Measurements from ENCODE around the gene ADORA2A. TPM values are rescaled to one million over a fixed set of nuclear protein-coding genes. Genes with fewer than 3 reads are reported as not detected.
A peak's percentile ranks its signal among the peaks of the same experiment; 100 is the strongest.

Gene ADORA2A
- total and polyA plus RNA-seq, 8 donors, result 0.58 to 7.1 (median 1.6) TPM; not detected in 1

- no peak for TF ChIP-seq EP300 (IDR thresholded peaks at IDR 0.05)
- H3K27ac ChIP-seq, result peak overlapping the region in 3 of 5 donors; percentile 63 to 86 (median 72)
- 70 to 86% (median 73%) methylated on average over 6 to 9 of the region's 9 CpGs for WGBS, 5 donors
- H3K36me3 ChIP-seq, result no peaks in the 10 kb centered on the region
- no peaks in the 10 kb centered on the region for H3K9me3 ChIP-seq
- no peak overlapping the region for H3K4me3 ChIP-seq
- no peak for DNase-seq
- no peaks in the 10 kb centered on the region for H3K27me3 ChIP-seq
- H3K4me1 ChIP-seq, result peaks cover 23 to 88% (median 62%) of the 10 kb centered on the region in 4 donors
- intact Hi-C loops (cut with DNase I; ENCODE audit: low total_unique reads), result no loop called here
Observed at GRCh38 chr22:24431309-24432034, 4.1 kb downstream of the ADORA2A start.

- Histone ChIP-seq H3K4me1 (peaks cover 23 to 81% (median 62%) of the 10 kb centered on the region in 4 donors), H3K36me3 (no peaks in the 10 kb centered on the region), H3K9me3 (no peaks in the 10 kb centered on the region), H3K4me3 (no peak overlapping the region), H3K27ac (peak overlapping the region in 3 of 5 donors; percentile 63 to 86 (median 72)), H3K27me3 (no peaks in the 10 kb centered on the region)
- DNase-seq, result peak; percentile 78 to 84
- 41 to 52% (median 46%) methylated on average over 15 to 17 of the region's 17 CpGs for WGBS, 5 donors
- intact Hi-C loops (cut with DNase I; ENCODE audit: low total_unique reads), result no loop called here
- TF ChIP-seq CTCF (IDR thresholded peaks at IDR 0.05) (no peak), EP300 (IDR thresholded peaks at IDR 0.05) (no peak), POLR2AphosphoS5 (IDR thresholded peaks at IDR 0.05) (no peak), POLR2A (IDR thresholded peaks at IDR 0.05) (no peak)
Observed at GRCh38 chr22:24432059-24432853, 4.9 kb downstream of the ADORA2A start.

- H3K9me3 ChIP-seq, result no peaks in the 10 kb centered on the region
- DNase-seq, result no peak
- no peaks in the 10 kb centered on the region for H3K36me3 ChIP-seq
- TF ChIP-seq POLR2A (IDR thresholded peaks at IDR 0.05) (no peak), CTCF (IDR thresholded peaks at IDR 0.05) (no peak), POLR2AphosphoS5 (IDR thresholded peaks at IDR 0.05) (no peak), EP300 (IDR thresholded peaks at IDR 0.05) (no peak)
- no peak overlapping the region for H3K4me3 ChIP-seq
- H3K4me1 ChIP-seq, result peaks cover 23 to 75% (median 62%) of the 10 kb centered on the region in 4 donors
- no peaks in the 10 kb centered on the region for H3K27me3 ChIP-seq
- intact Hi-C loops (cut with DNase I; ENCODE audit: low total_unique reads), result no loop called here
- H3K27ac ChIP-seq, result peak overlapping the region in 3 of 5 donors; percentile 61 to 86 (median 68)
- 90 to 94% (median 93%) methylated on average over 28 to 34 of the region's 34 CpGs for WGBS, 5 donors
Observed at GRCh38 chr22:24433001-24433827, 5.8 kb downstream of the ADORA2A start.

- no peak for TF ChIP-seq CTCF (IDR thresholded peaks at IDR 0.05)
- no peak for TF ChIP-seq POLR2AphosphoS5 (IDR thresholded peaks at IDR 0.05)
- no peak for TF ChIP-seq EP300 (IDR thresholded peaks at IDR 0.05)
- TF ChIP-seq POLR2A (IDR thresholded peaks at IDR 0.05), result no peak
- WGBS, 5 donors, result 76 to 89% (median 83%) methylated on average over 4 to 12 of the region's 12 CpGs
- Histone ChIP-seq H3K4me3 (no peak overlapping the region), H3K9me3 (no peaks in the 10 kb centered on the region), H3K27me3 (no peaks in the 10 kb centered on the region), H3K27ac (peak overlapping the region in 4 of 5 donors; percentile 41 to 86 (median 64)), H3K4me1 (peaks cover 23 to 69% (median 62%) of the 10 kb centered on the region in 4 donors), H3K36me3 (no peaks in the 10 kb centered on the region)
- peak in 1 of 2 donors; percentile 64 for DNase-seq
- intact Hi-C loops (cut with DNase I; ENCODE audit: low total_unique reads), result no loop called here
Observed at GRCh38 chr22:24433828-24434470, 6.5 kb downstream of the ADORA2A start.

All from stomach (tissue), 9 donors.